ENCODE results near the gene ZSCAN32. TPM values are rescaled to one million over a fixed set of nuclear protein-coding genes. Genes with fewer than 3 reads are reported as not detected.

Gene ZSCAN32
- 8.1 and 15.1 TPM in 2 replicates for total RNA-seq (2014; rRNA removed; shearing (Covaris generic))

DNA sequence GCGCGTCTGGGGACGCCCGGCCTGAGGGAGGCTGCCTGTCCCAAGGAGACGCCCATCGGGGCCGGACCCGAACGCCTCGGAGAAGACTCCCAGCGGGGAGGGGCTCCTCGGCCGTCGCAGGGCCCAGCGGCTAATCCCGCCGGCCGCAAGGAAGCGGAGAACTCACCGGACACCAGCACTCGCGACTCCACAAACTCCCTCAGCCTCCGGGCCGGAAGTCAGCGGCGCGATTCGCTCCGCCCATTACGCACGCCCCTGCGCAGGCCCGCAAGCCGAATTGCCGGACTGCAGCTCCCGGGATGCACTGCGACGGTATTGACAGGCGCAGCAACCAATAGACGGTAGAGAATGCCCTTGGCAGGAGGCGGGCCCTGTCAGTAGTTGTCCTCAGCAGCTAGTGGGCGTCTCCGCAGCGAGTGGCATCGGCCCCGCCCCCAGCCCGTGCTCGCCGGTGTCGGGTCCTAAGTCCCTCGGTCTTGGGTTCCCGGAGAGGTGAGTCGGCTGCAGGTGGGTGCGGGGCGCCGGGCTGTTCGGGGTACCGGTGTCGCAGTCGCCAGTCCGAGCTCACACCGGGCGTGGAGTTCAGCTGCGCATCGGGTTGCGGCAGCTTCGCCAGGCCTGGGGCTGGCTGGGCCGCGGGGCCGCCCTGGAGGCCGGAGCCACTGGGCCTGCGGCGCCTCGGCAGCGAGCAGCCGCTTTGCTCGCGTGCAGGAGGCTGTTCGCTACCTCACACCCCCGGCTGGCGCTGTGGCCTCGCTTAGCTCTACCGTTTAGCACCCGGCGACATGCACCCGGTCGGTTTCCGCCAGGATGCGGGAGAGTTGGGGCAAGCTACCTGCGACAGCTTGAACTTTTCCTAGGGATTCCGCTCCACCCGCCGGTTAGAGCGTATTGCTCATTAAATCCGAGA is at the start of gene ZSCAN32, which contains the start of gene ZNF174:
Gene ZSCAN32, minus strand, starts transcription at position 226 of the 910 bp plus-strand sequence. CDS start 3,447 bp downstream, outside the sequence.
Gene ZNF174, plus strand, starts transcription at position 437 of the 910 bp plus-strand sequence. CDS start 790 bp downstream, outside the sequence.
- Histone ChIP-seq H3K27ac (peak within 1 kb of the TSS; percentile 14; the same call in 1 of the 2 replicates), H3K9me3 (replicated peaks) (peaks cover 20% of the 10 kb centered on the region), H3K36me3 (peaks cover 64% of the 10 kb centered on the region), H3K27me3 (replicated peaks) (no peaks in the 10 kb centered on the region), H3K4me3 (peak within 1 kb of the TSS; percentile 85), H3K4me1 (replicated peaks) (0 out of 2 replicates have a peak, but pooled peaks cover 6% of the 10 kb centered on the region)
- peak; percentile 97 to 98 for DNase-seq (ENCODE audit: low read depth in 1 of 2, low spot score in 2 of 2)

GRCh38 chr16:3444032-3444388 is 43.2 kb upstream of the ZSCAN32 start:
- H3K27me3 ChIP-seq (replicated peaks), result no peaks in the 10 kb centered on the region
- peaks cover 32% of the 10 kb centered on the region for H3K36me3 ChIP-seq
- no peaks in the 10 kb centered on the region; the same call in 1 of the 2 replicates for H3K9me3 ChIP-seq (replicated peaks)
- peak overlapping the region; percentile 52 for H3K27ac ChIP-seq
- H3K4me3 ChIP-seq, result peak overlapping the region; percentile 50
- peak in 1 of 2 experiments; percentile 43 for DNase-seq (ENCODE audit: low read depth in 1 of 2, low spot score in 2 of 2)
- H3K4me1 ChIP-seq (replicated peaks), result no peaks in the 10 kb centered on the region

DNA sequence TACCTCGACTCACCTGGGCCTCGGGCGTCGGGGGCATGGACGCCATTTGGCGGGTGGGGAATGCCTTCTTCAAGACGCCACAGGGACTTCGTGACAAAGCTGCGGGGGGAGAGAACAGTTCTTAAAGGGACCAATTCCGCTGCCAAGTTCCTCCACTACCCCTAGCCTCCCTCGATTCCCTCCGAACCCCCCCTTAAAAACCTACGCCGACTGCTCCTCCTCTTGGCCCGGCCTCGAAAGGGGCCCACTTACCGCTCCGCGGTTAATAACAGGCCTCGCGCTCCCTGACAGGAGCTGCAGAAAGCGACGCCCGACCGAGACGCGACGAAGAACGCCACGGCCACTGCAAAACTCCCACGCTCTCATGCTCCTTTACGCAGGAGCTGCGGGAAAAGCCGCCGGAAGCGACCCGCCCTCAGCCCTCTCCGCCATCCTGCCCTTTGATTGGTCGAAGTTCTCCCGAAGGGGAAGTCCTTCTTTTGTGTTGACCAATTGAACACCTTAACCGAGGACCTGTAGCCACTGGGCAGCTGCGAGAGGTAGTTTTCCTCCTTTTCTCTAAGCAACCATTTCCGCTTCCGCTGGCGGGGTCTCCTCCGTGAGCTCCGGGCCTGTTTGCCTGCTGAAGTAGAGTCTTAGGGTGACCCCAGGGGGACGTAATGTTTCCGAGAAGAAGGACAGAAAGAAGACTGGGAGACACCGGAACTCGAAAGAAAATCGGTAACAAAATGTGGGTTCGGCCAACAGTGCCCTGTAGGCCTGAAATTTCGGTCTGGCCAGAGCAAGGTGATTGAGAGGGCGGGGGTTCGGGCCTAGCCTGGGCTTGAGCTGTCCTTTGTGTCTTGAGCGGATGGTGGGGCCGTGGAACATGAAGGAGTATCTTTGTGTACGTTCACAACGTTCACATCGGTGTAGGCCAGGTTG is 42.6 kb upstream of the ZSCAN32 start, which contains the start of the genes NAA60 and ZNF597:
Gene NAA60, plus strand, starts transcription at position 573 of the 924 bp plus-strand sequence. CDS start 32,548 bp downstream, outside the sequence.
Gene ZNF597, minus strand, starts transcription at position 397 of the 924 bp plus-strand sequence. Its CDS starts 351 bp downstream, at position 46.
- Histone ChIP-seq H3K27ac (peak within 1 kb of the TSS; percentile 52), H3K27me3 (replicated peaks) (no peaks in the 10 kb centered on the region), H3K36me3 (peaks cover 30% of the 10 kb centered on the region), H3K4me3 (peak within 1 kb of the TSS; percentile 50), H3K4me1 (replicated peaks) (no peaks in the 10 kb centered on the region), H3K9me3 (replicated peaks) (no peaks in the 10 kb centered on the region; the same call in 1 of the 2 replicates)
- DNase-seq (ENCODE audit: low read depth in 1 of 2, low spot score in 2 of 2), result peak; percentile 83 to 87

DNA sequence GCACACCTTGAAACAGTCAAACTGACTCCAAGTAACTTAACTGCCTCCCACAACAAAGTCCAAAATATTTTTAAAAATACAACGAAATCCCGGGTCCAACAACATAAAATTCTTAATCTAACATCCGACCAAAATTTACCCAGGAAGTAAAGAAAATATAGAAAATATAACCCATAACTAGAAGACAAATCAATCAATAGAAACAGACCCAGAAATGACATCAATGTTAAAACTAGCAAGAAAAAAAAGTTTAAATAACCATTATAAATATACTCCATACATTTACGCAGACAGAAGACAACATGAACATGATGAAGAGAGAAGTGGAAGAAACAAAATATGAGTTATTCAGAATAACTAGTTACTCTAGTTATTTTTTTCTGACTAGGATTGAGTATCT is 38.8 kb upstream of the ZSCAN32 start:
- Histone ChIP-seq H3K4me3 (no peak overlapping the region), H3K27me3 (replicated peaks) (no peaks in the 10 kb centered on the region), H3K9me3 (replicated peaks) (no peaks in the 10 kb centered on the region; the same call in 1 of the 2 replicates), H3K4me1 (replicated peaks) (no peaks in the 10 kb centered on the region), H3K36me3 (peaks cover 35% of the 10 kb centered on the region), H3K27ac (no peak overlapping the region)
- no peak for DNase-seq (ENCODE audit: low read depth in 1 of 2, low spot score in 2 of 2)

DNA sequence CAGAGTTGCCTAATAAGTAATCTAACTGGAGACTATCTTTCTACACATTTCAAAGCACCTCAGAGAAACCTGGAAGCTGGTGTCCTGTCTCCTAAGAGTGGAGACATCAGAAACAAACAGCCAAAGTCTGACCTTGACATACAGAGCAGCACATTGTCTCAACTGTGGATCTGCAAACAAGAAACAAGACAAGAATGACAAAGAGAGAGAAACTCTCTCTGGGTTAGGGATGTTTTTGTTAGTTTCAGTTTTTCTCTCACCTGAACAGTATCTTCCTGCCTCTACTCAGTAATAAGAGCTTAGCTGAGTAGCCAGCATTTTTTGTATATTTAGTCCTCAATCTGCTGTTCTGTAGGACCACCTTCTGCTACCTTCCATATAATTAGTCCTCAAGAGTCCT is 33.6 kb upstream of the ZSCAN32 start:
- Histone ChIP-seq H3K4me1 (replicated peaks) (0 out of 2 replicates have a peak, but pooled peaks cover 6% of the 10 kb centered on the region), H3K36me3 (peaks cover 24% of the 10 kb centered on the region), H3K4me3 (no peak overlapping the region), H3K27me3 (replicated peaks) (no peaks in the 10 kb centered on the region; the same call in none of the 2 replicates), H3K9me3 (replicated peaks) (no peaks in the 10 kb centered on the region; the same call in 1 of the 2 replicates), H3K27ac (no peak overlapping the region)
- no peak for DNase-seq (ENCODE audit: low read depth in 1 of 2, low spot score in 2 of 2)

DNA sequence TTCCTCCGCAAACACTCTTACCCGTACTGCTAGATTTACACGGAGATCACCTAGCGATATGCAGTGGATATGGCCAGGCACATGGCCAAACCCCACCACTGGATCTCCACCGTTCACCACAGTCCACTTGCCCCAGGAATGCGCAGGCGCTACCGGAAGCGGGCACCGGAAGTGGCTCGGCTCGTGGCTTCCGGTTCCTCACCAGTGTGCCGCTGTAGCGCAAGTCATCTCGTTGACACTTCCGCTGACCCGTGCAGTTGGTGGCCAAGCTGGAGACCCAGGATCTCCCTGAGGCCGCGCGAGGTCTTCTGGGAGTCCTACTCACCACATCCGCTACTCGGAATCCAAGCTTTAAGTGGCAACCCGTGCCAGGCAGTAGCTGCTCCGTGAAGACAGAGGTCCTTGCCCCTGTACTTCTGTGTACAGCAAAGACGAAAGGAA is 31.0 kb upstream of the ZSCAN32 start:
- H3K4me1 ChIP-seq (replicated peaks), result 0 out of 2 replicates have a peak, but pooled peaks cover 6% of the 10 kb centered on the region
- no peaks in the 10 kb centered on the region; the same call in none of the 2 replicates for H3K27me3 ChIP-seq (replicated peaks)
- H3K36me3 ChIP-seq, result peaks cover 14% of the 10 kb centered on the region
- DNase-seq (ENCODE audit: low read depth in 1 of 2, low spot score in 2 of 2), result peak in 1 of 2 experiments; percentile 52
- no peak overlapping the region for H3K27ac ChIP-seq
- H3K9me3 ChIP-seq (replicated peaks), result no peaks in the 10 kb centered on the region; the same call in 1 of the 2 replicates
- H3K4me3 ChIP-seq, result no peak overlapping the region; the same call in 1 of the 2 replicates

GRCh38 chr16:3413730-3414379 is 13.1 kb upstream of the ZSCAN32 start:
- Histone ChIP-seq H3K9me3 (replicated peaks) (peaks cover 28% of the 10 kb centered on the region), H3K4me1 (replicated peaks) (no peaks in the 10 kb centered on the region), H3K27ac (no peak overlapping the region), H3K27me3 (replicated peaks) (no peaks in the 10 kb centered on the region), H3K36me3 (peaks cover 4% of the 10 kb centered on the region), H3K4me3 (no peak overlapping the region)
- DNase-seq (ENCODE audit: low read depth in 1 of 2, low spot score in 2 of 2), result no peak

DNA sequence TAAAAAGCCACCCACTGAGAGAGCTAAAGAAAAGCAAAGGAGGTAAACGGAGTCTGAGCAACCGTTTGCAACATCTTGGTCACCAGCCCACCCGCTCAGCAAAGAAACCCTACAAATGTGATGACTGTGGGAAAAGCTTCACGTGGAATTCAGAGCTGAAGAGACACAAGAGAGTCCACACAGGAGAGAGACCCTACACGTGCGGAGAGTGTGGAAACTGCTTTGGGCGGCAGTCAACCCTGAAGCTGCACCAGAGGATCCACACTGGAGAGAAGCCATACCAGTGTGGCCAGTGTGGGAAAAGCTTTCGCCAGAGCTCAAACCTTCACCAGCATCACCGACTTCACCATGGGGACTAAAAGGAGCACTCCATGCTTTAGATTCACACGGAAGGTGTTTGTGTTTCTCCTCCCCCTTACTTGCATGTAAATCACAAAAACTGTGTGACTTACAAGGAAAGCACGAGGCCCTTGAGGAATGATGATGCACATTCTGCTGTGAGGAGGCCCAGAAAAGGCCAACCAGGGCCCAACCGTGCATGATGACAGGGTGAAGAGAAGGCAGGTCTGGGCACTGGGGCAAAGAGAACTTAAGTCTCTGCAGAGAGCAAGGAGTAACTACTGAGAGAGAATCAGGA is 7.9 kb upstream of the ZSCAN32 start:
- peaks cover 42% of the 10 kb centered on the region for H3K9me3 ChIP-seq (replicated peaks)
- peaks cover 56% of the 10 kb centered on the region for H3K36me3 ChIP-seq
- H3K4me3 ChIP-seq, result no peak overlapping the region
- DNase-seq (ENCODE audit: low read depth in 1 of 2, low spot score in 2 of 2), result no peak
- no peak overlapping the region for H3K27ac ChIP-seq
- H3K4me1 ChIP-seq (replicated peaks), result no peaks in the 10 kb centered on the region
- H3K27me3 ChIP-seq (replicated peaks), result no peaks in the 10 kb centered on the region

DNA sequence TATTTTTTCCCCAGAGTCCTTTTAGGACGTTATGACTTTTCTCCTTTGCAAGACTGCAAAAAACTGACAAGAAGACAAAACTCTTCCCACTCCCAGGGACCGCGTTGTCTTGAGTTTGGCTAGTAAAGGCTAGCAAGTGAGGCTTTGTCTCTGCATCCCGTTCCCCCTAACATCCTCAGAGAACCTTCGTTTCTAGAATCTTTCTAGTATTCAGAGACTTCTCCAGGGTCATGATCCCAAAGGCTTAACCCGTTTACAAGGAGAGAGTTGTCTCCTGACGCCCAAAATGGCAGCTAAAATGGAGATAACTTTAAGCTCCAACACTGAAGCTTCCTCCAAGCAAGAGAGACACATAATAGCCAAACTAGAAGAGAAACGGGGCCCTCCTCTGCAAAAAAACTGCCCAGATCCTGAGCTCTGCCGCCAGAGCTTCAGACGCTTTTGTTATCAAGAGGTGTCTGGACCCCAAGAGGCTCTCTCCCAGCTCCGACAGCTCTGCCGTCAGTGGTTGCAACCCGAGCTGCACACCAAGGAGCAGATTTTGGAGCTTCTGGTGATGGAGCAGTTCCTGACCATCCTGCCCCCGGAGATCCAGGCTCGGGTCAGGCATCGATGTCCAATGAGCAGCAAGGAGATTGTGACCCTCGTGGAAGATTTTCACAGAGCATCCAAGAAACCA is 1.1 kb upstream of the ZSCAN32 start:
- no peak for DNase-seq (ENCODE audit: low read depth in 1 of 2, low spot score in 2 of 2)
- Histone ChIP-seq H3K4me1 (replicated peaks) (0 out of 2 replicates have a peak, but pooled peaks cover 6% of the 10 kb centered on the region), H3K9me3 (replicated peaks) (peaks cover 27% of the 10 kb centered on the region), H3K27ac (no peak overlapping the region), H3K36me3 (peaks cover 64% of the 10 kb centered on the region), H3K27me3 (replicated peaks) (no peaks in the 10 kb centered on the region), H3K4me3 (peak overlapping the region; percentile 85)

DNA sequence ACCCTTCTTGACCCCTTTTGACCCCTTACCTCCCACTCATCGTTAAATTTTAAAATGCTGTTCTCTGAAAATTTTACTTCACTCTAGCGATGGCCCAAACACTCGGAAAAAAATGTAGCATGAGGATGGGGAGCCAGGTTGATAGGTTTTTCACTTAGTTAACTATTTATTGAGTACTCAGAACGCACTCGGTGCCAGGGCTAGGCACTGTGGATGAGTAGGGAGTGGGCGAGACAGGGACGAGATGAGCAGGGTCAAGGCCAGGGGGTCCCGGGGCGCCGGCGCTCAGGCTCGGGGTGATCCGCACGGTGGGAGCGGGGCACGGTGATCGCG is 392 bp downstream of the ZSCAN32 start:
- Histone ChIP-seq H3K4me1 (replicated peaks) (0 out of 2 replicates have a peak, but pooled peaks cover 6% of the 10 kb centered on the region), H3K4me3 (peak overlapping the region; percentile 85), H3K36me3 (peaks cover 64% of the 10 kb centered on the region), H3K9me3 (replicated peaks) (peaks cover 18% of the 10 kb centered on the region), H3K27ac (peak overlapping the region; percentile 14; the same call in 1 of the 2 replicates), H3K27me3 (replicated peaks) (no peaks in the 10 kb centered on the region)
- no peak for DNase-seq (ENCODE audit: low read depth in 1 of 2, low spot score in 2 of 2)

- H3K27me3 ChIP-seq (replicated peaks), result no peaks in the 10 kb centered on the region
- H3K36me3 ChIP-seq, result peaks cover 79% of the 10 kb centered on the region
- peaks cover 22% of the 10 kb centered on the region for H3K9me3 ChIP-seq (replicated peaks)
- H3K4me1 ChIP-seq (replicated peaks), result no peaks in the 10 kb centered on the region
- no peak overlapping the region for H3K4me3 ChIP-seq
- H3K27ac ChIP-seq, result no peak overlapping the region
- no peak for DNase-seq (ENCODE audit: low read depth in 1 of 2, low spot score in 2 of 2)
Observed at GRCh38 chr16:3389663-3390338, 11.0 kb downstream of the ZSCAN32 start.
